ENCODE results near the gene CAMK1G. TPM values are rescaled to one million over a fixed set of nuclear protein-coding genes. Genes with fewer than 3 reads are reported as not detected.
A peak's percentile ranks its signal among the peaks of the same experiment; 100 is the strongest.

The CAMK1G gene
- polyA plus RNA-seq, 1 donor (not counting 4 experiments of a cell fraction or from before 2014, with no cell fraction given) = not detected

DNA sequence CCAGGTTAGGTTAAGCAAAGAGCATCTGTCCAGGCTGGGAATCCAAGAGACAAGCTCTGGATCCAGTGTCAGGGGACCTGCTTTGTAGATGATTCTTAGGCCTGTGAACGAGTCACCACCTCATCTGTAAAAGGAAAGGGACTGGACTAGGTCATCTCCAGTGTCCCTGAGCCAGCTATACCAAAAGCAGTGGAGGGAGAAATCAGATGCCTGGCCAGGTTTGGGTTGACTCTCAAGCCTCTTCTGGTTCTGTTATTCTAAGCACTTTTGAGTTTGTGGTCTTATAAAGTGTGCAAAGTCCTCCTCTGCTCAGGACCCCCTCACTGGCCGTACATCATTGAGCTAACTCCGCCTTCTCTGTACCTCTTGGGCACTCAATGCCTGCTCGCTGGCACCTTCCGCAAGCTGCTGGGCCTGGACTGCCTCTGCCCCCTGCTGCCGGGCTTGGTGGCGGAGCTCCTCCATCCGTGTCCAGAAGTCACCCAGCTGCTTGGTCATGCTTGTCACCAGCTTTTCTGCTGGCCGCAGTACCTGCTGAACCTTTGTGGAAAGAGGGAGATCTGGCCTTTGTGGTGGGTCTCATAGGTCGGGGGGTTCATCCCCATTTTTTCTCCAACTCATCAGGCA lies 33.6 kb downstream of the CAMK1G start:
- H3K4me2 ChIP-seq (ENCODE audit: control insufficient read depth, extremely low read depth, insufficient read depth, low read depth, low read length) = no peak overlapping the region
- H3K9ac ChIP-seq (ENCODE audit: control insufficient read depth, extremely low read depth, insufficient read depth, low read length) = no peak overlapping the region
- no peak overlapping the region for H2AFZ ChIP-seq (ENCODE audit: control insufficient read depth, low read length)
- H3K27me3 ChIP-seq (ENCODE audit: control insufficient read depth, extremely low read depth, insufficient read depth, low read length) = no peaks in the 10 kb centered on the region
- no peaks in the 10 kb centered on the region for H3K79me2 ChIP-seq (ENCODE audit: control insufficient read depth, insufficient read depth, low read length)
- H3K4me1 ChIP-seq (ENCODE audit: control insufficient read depth, extremely low read depth, insufficient read depth, low read length) = no peaks in the 10 kb centered on the region
- H3K27ac ChIP-seq (ENCODE audit: control insufficient read depth, insufficient read depth, low read length) = no peak overlapping the region
- DNase-seq (ENCODE audit: low read depth, low spot score) (peak; percentile 44), FAIRE-seq (peak; percentile 41)
- H3K9me1 ChIP-seq (ENCODE audit: control insufficient read depth, extremely low read depth, insufficient read depth, low read length) = peaks cover 2% of the 10 kb centered on the region
- H4K20me1 ChIP-seq (ENCODE audit: control insufficient read depth, extremely low read depth, insufficient read depth, low read length) = peaks cover 79% of the 10 kb centered on the region
- H3K9me3 ChIP-seq (ENCODE audit: control insufficient read depth, low read depth, low read length) = no peaks in the 10 kb centered on the region
- peaks cover 62 to 82% of the 10 kb centered on the region in 2 experiments for H3K36me3 ChIP-seq (ENCODE audit: control insufficient read depth in 2 of 2, extremely low read depth in 1 of 2, insufficient read depth in 2 of 2, low read length in 2 of 2)
- dilution Hi-C loops (cut with MboI; ENCODE audit: extremely low pct_ligation_motif_present, low sequenced_read_pairs) = no loop called here
- H3K4me3 ChIP-seq (ENCODE audit: control insufficient read depth in 2 of 3, extremely low read depth in 1 of 3, insufficient read depth in 2 of 3, low read depth in 1 of 3, low read length in 3 of 3) = no peak overlapping the region
- TF ChIP-seq, protein P1, sequence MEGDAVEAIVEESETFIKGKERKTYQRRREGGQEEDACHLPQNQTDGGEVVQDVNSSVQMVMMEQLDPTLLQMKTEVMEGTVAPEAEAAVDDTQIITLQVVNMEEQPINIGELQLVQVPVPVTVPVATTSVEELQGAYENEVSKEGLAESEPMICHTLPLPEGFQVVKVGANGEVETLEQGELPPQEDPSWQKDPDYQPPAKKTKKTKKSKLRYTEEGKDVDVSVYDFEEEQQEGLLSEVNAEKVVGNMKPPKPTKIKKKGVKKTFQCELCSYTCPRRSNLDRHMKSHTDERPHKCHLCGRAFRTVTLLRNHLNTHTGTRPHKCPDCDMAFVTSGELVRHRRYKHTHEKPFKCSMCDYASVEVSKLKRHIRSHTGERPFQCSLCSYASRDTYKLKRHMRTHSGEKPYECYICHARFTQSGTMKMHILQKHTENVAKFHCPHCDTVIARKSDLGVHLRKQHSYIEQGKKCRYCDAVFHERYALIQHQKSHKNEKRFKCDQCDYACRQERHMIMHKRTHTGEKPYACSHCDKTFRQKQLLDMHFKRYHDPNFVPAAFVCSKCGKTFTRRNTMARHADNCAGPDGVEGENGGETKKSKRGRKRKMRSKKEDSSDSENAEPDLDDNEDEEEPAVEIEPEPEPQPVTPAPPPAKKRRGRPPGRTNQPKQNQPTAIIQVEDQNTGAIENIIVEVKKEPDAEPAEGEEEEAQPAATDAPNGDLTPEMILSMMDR (optimal IDR thresholded peaks at IDR 0.05 in 1 of 3, IDR thresholded peaks at IDR 0.05 in 1 of 3, conservative IDR thresholded peaks at IDR 0.05 in 1 of 3; ENCODE audit: extremely low read depth in 1 of 3, insufficient read depth in 2 of 3, low read length in 3 of 3) = no peak
- TF ChIP-seq EZH2 (IDR thresholded peaks at IDR 0.05; ENCODE audit: low read length) = no peak

DNA sequence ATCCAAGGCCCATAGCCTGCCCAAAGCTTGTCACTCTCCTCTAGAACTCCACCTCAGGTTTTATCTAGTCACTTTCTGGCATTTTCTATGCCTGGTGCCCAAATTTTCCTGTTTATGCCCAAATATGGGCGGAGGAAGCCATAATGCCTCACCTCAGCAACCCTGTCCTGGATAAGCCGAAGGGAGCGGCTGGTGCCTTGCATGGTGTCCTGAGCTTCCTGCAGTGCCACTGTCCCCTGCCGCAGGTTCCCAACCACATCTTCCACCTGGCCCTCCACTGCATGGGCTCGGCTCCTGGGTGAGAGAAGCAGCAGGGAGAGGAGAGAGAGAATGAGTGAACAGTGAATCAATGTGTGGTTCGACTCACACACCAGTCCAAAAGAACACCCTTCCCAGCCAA lies 34.2 kb downstream of the CAMK1G start:
- Histone ChIP-seq H3K9ac (ENCODE audit: control insufficient read depth, extremely low read depth, insufficient read depth, low read length) (no peak overlapping the region), H3K36me3 (ENCODE audit: control insufficient read depth in 2 of 2, extremely low read depth in 1 of 2, insufficient read depth in 2 of 2, low read length in 2 of 2) (peaks cover 67 to 88% of the 10 kb centered on the region in 2 experiments), H3K9me3 (ENCODE audit: control insufficient read depth, low read depth, low read length) (no peaks in the 10 kb centered on the region), H3K9me1 (ENCODE audit: control insufficient read depth, extremely low read depth, insufficient read depth, low read length) (peaks cover 2% of the 10 kb centered on the region), H2AFZ (ENCODE audit: control insufficient read depth, low read length) (no peak overlapping the region), H4K20me1 (ENCODE audit: control insufficient read depth, extremely low read depth, insufficient read depth, low read length) (peaks cover 79% of the 10 kb centered on the region), H3K4me3 (ENCODE audit: control insufficient read depth in 2 of 3, extremely low read depth in 1 of 3, insufficient read depth in 2 of 3, low read depth in 1 of 3, low read length in 3 of 3) (no peak overlapping the region), H3K27ac (ENCODE audit: control insufficient read depth, insufficient read depth, low read length) (no peak overlapping the region), H3K4me2 (ENCODE audit: control insufficient read depth, extremely low read depth, insufficient read depth, low read depth, low read length) (no peak overlapping the region), H3K4me1 (ENCODE audit: control insufficient read depth, extremely low read depth, insufficient read depth, low read length) (no peaks in the 10 kb centered on the region), H3K27me3 (ENCODE audit: control insufficient read depth, extremely low read depth, insufficient read depth, low read length) (no peaks in the 10 kb centered on the region), H3K79me2 (ENCODE audit: control insufficient read depth, insufficient read depth, low read length) (no peaks in the 10 kb centered on the region)
- dilution Hi-C loops (cut with MboI; ENCODE audit: extremely low pct_ligation_motif_present, low sequenced_read_pairs) = no loop called here
- no peak for TF ChIP-seq EZH2 (IDR thresholded peaks at IDR 0.05; ENCODE audit: low read length)
- TF ChIP-seq, protein P1 (optimal IDR thresholded peaks at IDR 0.05 in 1 of 3, IDR thresholded peaks at IDR 0.05 in 1 of 3, conservative IDR thresholded peaks at IDR 0.05 in 1 of 3; ENCODE audit: extremely low read depth in 1 of 3, insufficient read depth in 2 of 3, low read length in 3 of 3) = no peak
- DNase-seq (ENCODE audit: low read depth, low spot score) (peak; percentile 38), FAIRE-seq (peak; percentile 52)
